Hepatocyte (in vitro differentiated cells): ENCODE measurements around the gene PIM1.

ENCODE experiments used
- CTCF ChIP-seq: fragments of 200-600 bp; sonication (generic); IDR thresholded peaks from 2 replicates; pipeline ENCODE4 v1.5.1; 2016; ENCODE audit warnings: antibody characterized with exemption, mild to moderate bottlenecking; ENCODE audit not compliant: poor library complexity
- EZH2 ChIP-seq: fragments of 200-600 bp; sonication (generic); IDR thresholded peaks from 2 replicates; pipeline ENCODE4 v1.6.1; 2016; ENCODE audit warnings: antibody characterized with exemption, mild to moderate bottlenecking, borderline replicate concordance

GRCh38 chr6:37143585-37143984 is 26.4 kb upstream of the PIM1 start:
- TF ChIP-seq CTCF (no peak), EZH2 (no peak)
